T-cell (primary cell): ENCODE results near the gene KRT27. TPM values are rescaled to one million over a fixed set of nuclear protein-coding genes. Genes with fewer than 3 reads are reported as not detected.

Source experiments
- ATAC-seq, 4 experiments: fragments of 200-7000 bp in 3 of 4; fragments of 150-1000 bp in 1 of 4; cut with Tn5 transposase; replicated peaks in 1 of 4; 1 replicate in 3 of 4; 2 replicates in 1 of 4; pipeline ENCODE4 v1.10.0; 2021; ENCODE audit warnings: moderate library complexity in 3 of 4, mild to moderate bottlenecking in 2 of 4, moderate number of reproducible peaks in 1 of 4
- CTCF ChIA-PET, 2 donors: fragments of 300-600 bp; sonication (Branson Sonifier 250); formaldehyde crosslinking; loops; one replicate each; lab custom pipeline; 2022; ENCODE audit warnings: antibody characterized with exemption in 2 of 2; lab: Charles Lee
- POLR2A ChIA-PET, 2 donors: fragments of 300-600 bp; sonication (Branson Sonifier 250); formaldehyde crosslinking; loops; one replicate each; lab custom pipeline; 2022; ENCODE audit warnings: antibody characterized with exemption in 2 of 2; lab: Charles Lee
- DNase-seq, 35 experiments: peaks; one replicate each; pipeline versions ENCODE4 v3.0.0 to v3.0.0-alpha.2; 2013 to 2023
- H3K27ac ChIP-seq: one replicate; pipeline ENCODE4 v1.5.1; 2013; ENCODE audit warnings: low read length
- H3K27me3 ChIP-seq, 2 experiments: replicated peaks in 1 of 2; 1 replicate in 1 of 2; 2 replicates in 1 of 2; pipeline versions ENCODE4 v1.6.1 to v1.7.0; 2013; ENCODE audit warnings: low read length in 1 of 2, mixed read lengths in 1 of 2; ENCODE audit not compliant: control insufficient read depth in 2 of 2, insufficient read depth in 2 of 2; ENCODE audit errors: extremely low read depth in 1 of 2
- H3K36me3 ChIP-seq, 2 donors: 1 replicate in 1 of 2; 2 replicates in 1 of 2; pipeline versions ENCODE4 v1.6.1 to v1.7.0; 2013; ENCODE audit warnings: low read length in 1 of 2; ENCODE audit not compliant: control insufficient read depth in 2 of 2, insufficient read depth in 1 of 2; ENCODE audit errors: extremely low read depth in 1 of 2
- H3K4me1 ChIP-seq, 2 experiments: 1 replicate in 1 of 2; 2 replicates in 1 of 2; pipeline versions ENCODE4 v1.6.1 to v1.7.0; 2013; ENCODE audit warnings: low read length in 2 of 2, mixed read lengths in 1 of 2; ENCODE audit not compliant: insufficient read depth in 2 of 2, control insufficient read depth in 1 of 2; ENCODE audit errors: extremely low read depth in 1 of 2
- H3K4me3 ChIP-seq, 2 donors: 1 replicate in 1 of 2; 2 replicates in 1 of 2; pipeline versions ENCODE4 v1.5.1 to v1.7.0; 2013; ENCODE audit warnings: mild to moderate bottlenecking in 2 of 2, low read length in 1 of 2, moderate library complexity in 1 of 2; ENCODE audit not compliant: control insufficient read depth in 1 of 2; ENCODE audit errors: extremely low read depth in 1 of 2
- H3K9me3 ChIP-seq: 2 replicates; pipeline ENCODE4 v1.7.0; 2013
- H3K27ac Mint-ChIP-seq, 2 donors: one replicate each; pipeline ENCODE4 v1.8.0; 2020 to 2021; ENCODE audit warnings: mild to moderate bottlenecking in 2 of 2, mixed read lengths in 2 of 2
- H3K27me3 Mint-ChIP-seq, 2 donors: one replicate each; pipeline ENCODE4 v1.8.0; 2021 to 2022; ENCODE audit warnings: mixed read lengths in 2 of 2
- H3K36me3 Mint-ChIP-seq: one replicate; pipeline ENCODE4 v1.8.0; 2021; ENCODE audit warnings: mixed read lengths
- H3K4me1 Mint-ChIP-seq, 3 donors: one replicate each; pipeline ENCODE4 v1.8.0; 2020 to 2022; ENCODE audit warnings: mixed read lengths in 3 of 3, mild to moderate bottlenecking in 1 of 3
- H3K4me3 Mint-ChIP-seq, 3 donors: one replicate each; pipeline ENCODE4 v1.8.0; 2020 to 2022; ENCODE audit warnings: mild to moderate bottlenecking in 3 of 3, mixed read lengths in 3 of 3, moderate library complexity in 3 of 3
- H3K9me3 Mint-ChIP-seq, 3 donors: one replicate each; pipeline ENCODE4 v1.8.0; 2020 to 2022; ENCODE audit warnings: mixed read lengths in 3 of 3
- WGBS: methylation state at CpG from one replicate; pipeline ENCODE4 v1.1.5; 2013; ENCODE audit warnings: missing lambda C conversion rate; ENCODE audit not compliant: insufficient coverage; 5-methylcytosine and 5-hydroxymethylcytosine counted together
- total RNA-seq, 35 experiments: library from RNA in 6 of 35; stranded (reverse) in 6 of 35; fragments of 120-200 nt in 1 of 35; gene quantifications; one replicate each; pipeline versions ENCODE4 v1.2.1 to v1.2.4 and lab custom pipeline; 2013 to 2026

Gene KRT27
- total RNA-seq, 5 donors from 2014 or later (not counting 1 experiment from before 2014, with no cell fraction given) = not detected

DNA sequence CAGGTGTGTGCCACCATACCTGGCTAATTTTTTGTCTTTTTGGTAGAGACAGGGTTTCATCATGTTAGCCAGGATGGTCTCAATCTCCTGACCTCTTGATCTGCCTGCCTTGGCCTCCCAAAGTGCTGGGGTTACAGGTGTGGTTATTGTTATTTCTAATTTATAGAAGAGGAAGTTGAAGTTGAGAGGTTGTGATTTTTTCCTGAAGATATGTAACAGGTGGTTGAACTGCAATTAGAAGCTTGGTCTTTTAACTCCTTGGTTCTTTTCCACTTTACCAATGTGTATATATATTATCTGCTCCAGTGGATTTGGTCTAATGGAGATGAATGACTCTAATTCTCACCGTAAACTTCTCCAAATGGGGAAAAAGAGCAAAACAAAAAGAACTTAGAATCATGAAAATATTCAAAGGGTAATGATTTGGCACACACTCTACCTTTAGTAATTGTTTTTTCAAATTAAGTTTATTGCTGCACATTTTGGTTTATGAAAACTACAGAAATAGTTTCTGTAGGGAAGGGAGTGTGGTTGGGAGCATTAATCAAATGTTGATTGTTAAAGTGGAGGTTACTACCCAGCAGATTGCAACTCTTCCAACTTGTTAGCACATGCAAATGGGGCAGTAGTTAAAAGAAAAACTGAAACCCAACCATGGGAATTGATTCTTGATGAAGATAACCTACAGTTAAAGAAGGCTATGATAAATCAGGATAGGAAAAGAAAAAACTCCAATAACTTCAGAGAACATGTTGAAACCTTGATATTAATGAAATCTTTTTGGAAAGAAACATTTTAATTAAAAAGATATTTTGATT lies 41.9 kb upstream of the KRT27 start:
- H3K27me3 ChIP-seq = peaks cover 0 to 4% of the 10 kb centered on the region in 2 experiments
- ATAC-seq (no peak), DNase-seq (no peak)
- peaks cover 16 to 25% (median 18%) of the 10 kb centered on the region in 3 donors for H3K4me1 Mint-ChIP-seq
- H3K4me3 ChIP-seq = no peak overlapping the region
- H3K9me3 Mint-ChIP-seq = peaks cover 0 to 6% (median 0%) of the 10 kb centered on the region in 3 donors
- peaks cover 33% of the 10 kb centered on the region for H3K36me3 Mint-ChIP-seq
- POLR2A ChIA-PET = no interaction called here
- peaks cover 6 to 13% of the 10 kb centered on the region in 2 donors for H3K27me3 Mint-ChIP-seq
- H3K4me1 ChIP-seq = peaks cover 4 to 6% of the 10 kb centered on the region in 2 experiments
- peaks cover 0 to 5% of the 10 kb centered on the region in 2 donors for H3K36me3 ChIP-seq
- no peak overlapping the region for H3K27ac ChIP-seq
- H3K9me3 ChIP-seq = no peaks in the 10 kb centered on the region
- H3K4me3 Mint-ChIP-seq = no peak overlapping the region
- H3K27ac Mint-ChIP-seq = no peak overlapping the region
- CTCF ChIA-PET = interaction anchor here in 1 of 2 donors (0.6 kb wide), 1 partner anchor 1593 kb away, joined by 9 read pairs; no protein-coding TSS in a partner anchor
- no CpG with 5 or more reads among the region's 1 CpG for WGBS

DNA sequence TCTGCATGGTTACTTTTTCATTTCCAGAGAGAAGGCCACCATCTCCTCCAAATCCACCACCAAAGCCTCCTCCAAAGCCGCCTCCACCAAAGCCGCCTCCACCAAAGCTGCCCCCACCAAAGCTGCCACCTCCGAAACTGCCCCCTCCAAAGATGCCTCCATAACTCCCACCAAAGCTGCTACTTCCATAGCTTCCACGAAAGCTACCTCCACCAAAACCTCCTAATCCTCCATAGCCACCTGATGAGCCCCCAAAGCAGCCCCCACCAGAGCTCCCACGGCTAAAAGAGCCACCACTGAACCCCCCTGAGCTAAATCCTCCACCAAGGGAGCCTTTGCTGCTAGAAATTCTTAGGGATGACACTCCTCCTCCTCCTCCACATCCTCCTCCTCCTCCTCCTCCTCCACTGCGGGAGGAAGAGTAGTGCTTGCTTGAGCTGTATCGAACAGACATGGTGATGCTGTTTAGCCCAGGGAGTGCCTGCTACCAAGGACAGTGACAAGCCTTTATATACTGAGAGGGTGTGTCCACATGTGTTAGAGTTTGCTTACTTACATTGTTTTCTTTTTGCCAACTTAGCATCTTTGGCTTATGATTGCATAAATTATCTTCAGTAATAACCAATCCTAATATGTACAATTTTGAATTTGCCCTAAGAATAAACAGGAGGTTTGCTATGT lies 39.9 kb upstream of the KRT27 start, which contains the start of gene KRT10:
KRT10 (minus strand) TSS at position 483 of the 681 bp plus-strand sequence; CDS start at position 454, 29 bp downstream.
- WGBS = 72% methylated on average over 5 of the region's 7 CpGs
- Mint-ChIP-seq H3K27me3 (peaks cover 6 to 13% of the 10 kb centered on the region in 2 donors), H3K4me3 (no peak within 1 kb of the TSS), H3K36me3 (peaks cover 34% of the 10 kb centered on the region), H3K9me3 (peaks cover 0 to 6% (median 0%) of the 10 kb centered on the region in 3 donors), H3K4me1 (peaks cover 20 to 28% (median 26%) of the 10 kb centered on the region in 3 donors), H3K27ac (no peak within 1 kb of the TSS)
- Histone ChIP-seq H3K27ac (no peak within 1 kb of the TSS), H3K9me3 (no peaks in the 10 kb centered on the region), H3K4me3 (no peak within 1 kb of the TSS), H3K36me3 (peaks cover 0 to 7% of the 10 kb centered on the region in 2 donors), H3K4me1 (peaks cover 6 to 10% of the 10 kb centered on the region in 2 experiments), H3K27me3 (peaks cover 0 to 4% of the 10 kb centered on the region in 2 experiments)
- ATAC-seq (no peak), DNase-seq (no peak)
- ChIA-PET CTCF (interaction anchor here in 1 of 2 donors (0.6 to 0.9 kb wide), 2 partner anchors 62 to 841 kb away, joined by 3 to 14 read pairs; no protein-coding TSS in a partner anchor), POLR2A (interaction anchor here in 1 of 2 donors (0.6 kb wide), 1 partner anchor 1106 kb away, joined by 3 read pairs; no protein-coding TSS in a partner anchor)

DNA sequence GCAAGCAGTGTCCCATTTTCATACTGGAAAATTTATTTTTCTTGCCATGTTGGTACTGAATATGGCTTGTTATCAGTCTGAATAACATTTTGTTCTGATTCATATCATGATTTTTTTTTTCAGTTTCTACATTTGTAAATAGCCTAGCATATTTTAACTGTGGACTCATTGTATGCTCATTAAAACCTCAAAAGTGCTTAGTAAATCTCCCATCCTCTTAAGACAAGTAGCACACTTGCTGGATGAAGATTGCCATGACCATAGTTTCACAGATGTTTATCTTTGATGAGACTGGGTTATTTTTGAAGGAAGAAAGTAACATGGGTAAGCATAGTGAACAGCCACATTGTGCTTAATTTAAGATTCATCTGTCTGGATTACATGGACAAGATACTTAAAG lies 39.2 kb upstream of the KRT27 start:
- POLR2A ChIA-PET = no interaction called here
- DNase-seq = no peak

DNA sequence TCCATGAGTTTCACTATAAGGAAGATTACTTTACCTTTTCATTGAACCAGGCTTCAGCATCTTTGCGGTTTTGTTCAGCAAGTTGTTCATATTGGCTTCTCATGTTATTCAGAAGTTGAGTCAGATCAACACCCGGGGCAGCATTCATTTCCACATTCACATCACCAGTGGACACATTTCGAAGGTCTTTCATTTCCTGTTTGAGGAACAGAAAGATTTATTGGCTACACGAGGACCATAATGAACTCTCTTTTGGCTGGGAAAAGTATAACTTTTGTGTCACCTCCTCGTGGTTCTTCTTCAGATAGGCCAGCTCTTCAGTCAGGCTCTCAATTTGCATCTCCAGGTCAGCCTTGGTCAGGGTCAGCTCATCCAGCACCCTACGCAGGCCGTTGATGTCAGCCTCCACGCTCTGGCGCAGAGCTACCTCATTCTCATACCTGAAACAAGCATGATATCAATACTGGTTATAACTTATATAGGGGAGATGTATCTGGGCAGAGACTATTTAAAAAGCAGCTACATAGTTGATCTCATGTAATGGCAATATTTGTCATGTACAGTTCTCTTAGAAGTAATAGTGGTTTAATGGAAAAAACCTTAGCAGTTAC lies 38.0 kb upstream of the KRT27 start:
- ChIA-PET CTCF (interaction anchor here in 1 of 2 donors (0.9 to 2.2 kb wide), 2 partner anchors 842 to 846 kb away, joined by 4 to 13 read pairs; no protein-coding TSS in a partner anchor), POLR2A (no interaction called here)
- Mint-ChIP-seq H3K27ac (no peak overlapping the region), H3K9me3 (peaks cover 0 to 6% (median 0%) of the 10 kb centered on the region in 3 donors), H3K36me3 (peaks cover 38% of the 10 kb centered on the region), H3K4me3 (peak overlapping the region; percentile 76 to 94 (median 76)), H3K27me3 (peaks cover 6 to 10% of the 10 kb centered on the region in 2 donors), H3K4me1 (peaks cover 20 to 31% (median 27%) of the 10 kb centered on the region in 3 donors)
- DNase-seq = no peak
- H3K4me1 ChIP-seq = peaks cover 6 to 10% of the 10 kb centered on the region in 2 experiments
- no peaks in the 10 kb centered on the region for H3K9me3 ChIP-seq
- peaks cover 0 to 10% of the 10 kb centered on the region in 2 donors for H3K36me3 ChIP-seq
- H3K4me3 ChIP-seq = no peak overlapping the region
- no peak overlapping the region for H3K27ac ChIP-seq
- H3K27me3 ChIP-seq = peaks cover 0 to 4% of the 10 kb centered on the region in 2 experiments
- WGBS = 72% methylated on average over 3 of the region's 9 CpGs
- no peak for ATAC-seq

More for the DNA sequence above, 39.2 kb upstream of the KRT27 start:
- Histone ChIP-seq H3K4me3 (no peak overlapping the region), H3K36me3 (peaks cover 0 to 10% of the 10 kb centered on the region in 2 donors), H3K27ac (no peak overlapping the region), H3K9me3 (no peaks in the 10 kb centered on the region), H3K4me1 (peaks cover 6 to 10% of the 10 kb centered on the region in 2 experiments), H3K27me3 (peaks cover 0 to 4% of the 10 kb centered on the region in 2 experiments)
- Mint-ChIP-seq H3K4me3 (no peak overlapping the region), H3K27ac (no peak overlapping the region), H3K27me3 (peaks cover 6 to 13% of the 10 kb centered on the region in 2 donors), H3K9me3 (peaks cover 0 to 6% (median 0%) of the 10 kb centered on the region in 3 donors), H3K4me1 (peaks cover 20 to 31% (median 27%) of the 10 kb centered on the region in 3 donors), H3K36me3 (peaks cover 41% of the 10 kb centered on the region)
- CTCF ChIA-PET = no interaction called here
- ATAC-seq = no peak

DNA sequence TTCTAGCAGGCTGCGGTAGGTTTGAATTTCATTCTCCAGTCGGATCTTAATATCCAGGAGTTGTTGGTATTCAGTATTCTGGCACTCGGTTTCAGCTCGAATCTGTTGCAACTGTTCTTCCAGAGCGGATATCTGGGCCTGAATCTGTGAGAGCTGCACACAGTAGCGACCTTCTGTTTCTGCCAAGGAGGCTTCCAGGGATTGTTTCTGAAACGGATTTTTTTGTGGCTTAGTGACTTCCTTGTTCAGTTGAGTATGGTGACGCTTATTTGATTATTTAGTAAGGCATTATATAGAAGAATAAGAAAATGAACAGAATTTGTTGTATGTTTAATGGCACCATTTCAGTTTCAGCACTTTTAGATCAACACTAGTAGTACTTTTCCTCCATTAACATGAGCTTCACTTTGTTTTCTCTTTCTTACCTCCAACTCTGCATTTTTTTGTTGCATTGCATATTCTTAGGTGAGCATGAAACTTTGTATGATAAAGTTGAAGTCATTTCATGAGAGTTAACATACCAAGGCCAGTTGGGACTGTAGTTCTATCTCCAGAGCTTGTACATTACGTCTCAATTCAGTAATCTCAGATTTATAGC lies 37.3 kb upstream of the KRT27 start:
- peaks cover 8 to 13% of the 10 kb centered on the region in 2 donors for H3K27me3 Mint-ChIP-seq
- Histone ChIP-seq H3K27ac (peak overlapping the region; percentile 83), H3K27me3 (peaks cover 0 to 4% of the 10 kb centered on the region in 2 experiments), H3K36me3 (peaks cover 0 to 10% of the 10 kb centered on the region in 2 donors), H3K4me1 (peaks cover 6 to 10% of the 10 kb centered on the region in 2 experiments), H3K4me3 (peak overlapping the region; percentile 39 to 61), H3K9me3 (no peaks in the 10 kb centered on the region)
- H3K27ac Mint-ChIP-seq = peak overlapping the region; percentile 65 to 75
- H3K36me3 Mint-ChIP-seq = peaks cover 38% of the 10 kb centered on the region
- ChIA-PET CTCF (interaction anchor here in 1 of 2 donors (0.8 to 2.2 kb wide), 3 partner anchors 200 to 847 kb away, joined by 3 to 13 read pairs (median 4); no protein-coding TSS in a partner anchor), POLR2A (interaction anchor here in 1 of 2 donors (1.5 kb wide), 1 partner anchor 871 kb away, joined by 11 read pairs; no protein-coding TSS in a partner anchor)
- H3K9me3 Mint-ChIP-seq = peaks cover 0 to 6% (median 0%) of the 10 kb centered on the region in 3 donors
- ATAC-seq (no peak), DNase-seq (peak in 1 of 35 experiments; percentile 16)
- 78% methylated on average over 5 of the region's 9 CpGs for WGBS
- H3K4me3 Mint-ChIP-seq = peak overlapping the region; percentile 76 to 94 (median 76)
- peaks cover 20 to 31% (median 27%) of the 10 kb centered on the region in 3 donors for H3K4me1 Mint-ChIP-seq
